Fibroblast of lung (primary cell): ENCODE measurements around the gene S100A4.

Experiments used
- EZH2 ChIP-seq: IDR thresholded peaks from 2 replicates; pipeline ENCODE4 v1.5.1; 2012; ENCODE audit warnings: low read length, control low read depth, mild to moderate bottlenecking; ENCODE audit errors: missing control alignments
- TF ChIP-seq, protein P1 (sequence below), 2 donors: IDR thresholded peaks in 1 of 2; conservative IDR thresholded peaks in 1 of 2; 1 replicate in 1 of 2; 2 replicates in 1 of 2; pipeline ENCODE4 v1.5.1; 2011 to 2012; ENCODE audit warnings: low read length in 2 of 2, control low read depth in 1 of 2, inconsistent platforms in 1 of 2, low read depth in 1 of 2, mild to moderate bottlenecking in 1 of 2

DNA sequence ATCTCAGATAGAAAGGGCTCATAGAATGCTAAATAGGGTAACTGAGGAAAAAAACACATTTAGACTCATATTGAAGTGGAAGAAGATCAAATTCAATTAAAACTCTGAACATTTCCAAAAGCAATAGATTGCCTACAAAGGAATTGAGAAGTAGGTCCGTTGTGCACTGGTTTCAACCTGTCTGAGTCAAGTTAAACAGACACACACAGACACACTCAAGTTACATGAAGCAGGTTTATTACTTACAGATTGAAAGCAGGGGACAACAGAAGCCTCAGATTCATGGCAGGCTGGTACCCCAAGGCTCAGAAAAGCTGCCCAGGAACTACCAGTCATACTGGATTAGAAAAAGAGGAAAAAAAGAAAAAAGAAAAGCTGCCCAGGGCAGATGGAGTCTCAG, 40.7 kb upstream of the S100A4 start:
- TF ChIP-seq, protein P1, sequence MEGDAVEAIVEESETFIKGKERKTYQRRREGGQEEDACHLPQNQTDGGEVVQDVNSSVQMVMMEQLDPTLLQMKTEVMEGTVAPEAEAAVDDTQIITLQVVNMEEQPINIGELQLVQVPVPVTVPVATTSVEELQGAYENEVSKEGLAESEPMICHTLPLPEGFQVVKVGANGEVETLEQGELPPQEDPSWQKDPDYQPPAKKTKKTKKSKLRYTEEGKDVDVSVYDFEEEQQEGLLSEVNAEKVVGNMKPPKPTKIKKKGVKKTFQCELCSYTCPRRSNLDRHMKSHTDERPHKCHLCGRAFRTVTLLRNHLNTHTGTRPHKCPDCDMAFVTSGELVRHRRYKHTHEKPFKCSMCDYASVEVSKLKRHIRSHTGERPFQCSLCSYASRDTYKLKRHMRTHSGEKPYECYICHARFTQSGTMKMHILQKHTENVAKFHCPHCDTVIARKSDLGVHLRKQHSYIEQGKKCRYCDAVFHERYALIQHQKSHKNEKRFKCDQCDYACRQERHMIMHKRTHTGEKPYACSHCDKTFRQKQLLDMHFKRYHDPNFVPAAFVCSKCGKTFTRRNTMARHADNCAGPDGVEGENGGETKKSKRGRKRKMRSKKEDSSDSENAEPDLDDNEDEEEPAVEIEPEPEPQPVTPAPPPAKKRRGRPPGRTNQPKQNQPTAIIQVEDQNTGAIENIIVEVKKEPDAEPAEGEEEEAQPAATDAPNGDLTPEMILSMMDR (conservative IDR thresholded peaks at IDR 0.05 in 1 of 2, IDR thresholded peaks at IDR 0.05 in 1 of 2; ENCODE audit: low read depth in 1 of 2, low read length in 2 of 2): no peak
- no peak for TF ChIP-seq EZH2
